PC-3 (cell line): ENCODE measurements around the gene CPT2.

Experiments used
- CTCF ChIP-seq: fragments of 300-600 bp; sonication (generic); conservative IDR thresholded peaks from 2 replicates; pipeline ENCODE4 v1.5.1; 2017; ENCODE audit warnings: antibody characterized with exemption, low read depth, mild to moderate bottlenecking, low read length
- EZH2 ChIP-seq: fragments of 300-600 bp; sonication (generic); IDR thresholded peaks from one replicate; pipeline ENCODE4 v1.6.1; 2017; ENCODE audit warnings: antibody characterized with exemption, mild to moderate bottlenecking, low read length; ENCODE audit not compliant: unreplicated experiment
- EZH2phosphoT487 ChIP-seq: fragments of 300-600 bp; sonication (generic); IDR thresholded peaks from 2 replicates; pipeline ENCODE4 v1.6.1; 2018; ENCODE audit warnings: mild to moderate bottlenecking, antibody characterized with exemption, low read length, borderline replicate concordance

GRCh38 chr1:53259932-53260331 lies 63.3 kb downstream of the CPT2 start:
- TF ChIP-seq EZH2 (no peak), CTCF (no peak), EZH2phosphoT487 (no peak)
